ENCODE measurements around the gene ENSA. TPM values are rescaled to one million over a fixed set of nuclear protein-coding genes. Genes with fewer than 3 reads are reported as not detected.
"Not testable (repeated sequence)": the region's sequence is repeated elsewhere in the genome, so short reads cannot be mapped to it uniquely, and the experiment has no call there.

ENSA gene
- total RNA-seq, 2 donors from 2014 or later, result 152 to 173 TPM

- peak overlapping the region; percentile 95 for H3K27ac Mint-ChIP-seq
- peak; percentile 78 for ATAC-seq
These were observed 33.1 kb downstream of the ENSA start for GRCh38 chr1:150596095-150596892.

GRCh38 chr1:150582371-150582770 lies 47.0 kb downstream of the ENSA start:
- DNase-seq (no peak), ATAC-seq (no peak)
- H3K36me3 Mint-ChIP-seq (ENCODE audit: low read depth), result peaks cover 8% of the 10 kb centered on the region
- no peak overlapping the region for H3K27ac Mint-ChIP-seq
- H3K27me3 Mint-ChIP-seq, result no peaks in the 10 kb centered on the region
- H3K9me3 ChIP-seq (ENCODE audit: control insufficient read depth, low read length, poor library complexity, severe bottlenecking), result peaks cover 3% of the 10 kb centered on the region
- H3K4me1 Mint-ChIP-seq, result peaks cover 20% of the 10 kb centered on the region
- H3K4me3 Mint-ChIP-seq, result no peak overlapping the region

More at GRCh38 chr1:150596095-150596892, 33.1 kb downstream of the ENSA start:
- Mint-ChIP-seq H3K4me1 (peaks cover 24% of the 10 kb centered on the region), H3K36me3 (ENCODE audit: low read depth) (peaks cover 2% of the 10 kb centered on the region), H3K4me3 (peak overlapping the region; percentile 39), H3K27me3 (no peaks in the 10 kb centered on the region)
- peak in 1 of 3 donors; percentile 18 for DNase-seq
- H3K9me3 ChIP-seq (ENCODE audit: control insufficient read depth, low read length, poor library complexity, severe bottlenecking), result no peaks in the 10 kb centered on the region

- DNase-seq; H3K4me3 Mint-ChIP-seq; H3K9me3 ChIP-seq (ENCODE audit: control insufficient read depth, low read length, poor library complexity, severe bottlenecking); ATAC-seq; H3K27me3 Mint-ChIP-seq; H3K27ac Mint-ChIP-seq: not testable (repeated sequence)
- Mint-ChIP-seq H3K36me3 (ENCODE audit: low read depth) (peaks cover 12% of the 10 kb centered on the region), H3K4me1 (peaks cover 24% of the 10 kb centered on the region)
These were observed 47.5 kb downstream of the ENSA start for GRCh38 chr1:150581962-150582361.

- not testable (repeated sequence) for DNase-seq; ATAC-seq; H3K27ac Mint-ChIP-seq; H3K27me3 Mint-ChIP-seq; H3K4me3 Mint-ChIP-seq; H3K9me3 ChIP-seq (ENCODE audit: control insufficient read depth, low read length, poor library complexity, severe bottlenecking)
- peaks cover 25% of the 10 kb centered on the region for H3K4me1 Mint-ChIP-seq
- H3K36me3 Mint-ChIP-seq (ENCODE audit: low read depth), result peaks cover 14% of the 10 kb centered on the region
These were observed 48.0 kb downstream of the ENSA start for GRCh38 chr1:150581437-150581836.

GRCh38 chr1:150580966-150581365 lies 48.4 kb downstream of the ENSA start:
- Mint-ChIP-seq H3K36me3 (ENCODE audit: low read depth) (peaks cover 16% of the 10 kb centered on the region), H3K27ac (peak overlapping the region; percentile 99), H3K4me3 (peak overlapping the region; percentile 94), H3K4me1 (peaks cover 27% of the 10 kb centered on the region)
- DNase-seq; H3K27me3 Mint-ChIP-seq; ATAC-seq; H3K9me3 ChIP-seq (ENCODE audit: control insufficient read depth, low read length, poor library complexity, severe bottlenecking): not testable (repeated sequence)

- peaks cover 30% of the 10 kb centered on the region for H3K4me1 Mint-ChIP-seq
- ATAC-seq (peak; percentile 7), DNase-seq (no peak)
- H3K9me3 ChIP-seq (ENCODE audit: control insufficient read depth, low read length, poor library complexity, severe bottlenecking), result peaks cover 9% of the 10 kb centered on the region
- H3K4me3 Mint-ChIP-seq, result peak overlapping the region; percentile 94
- H3K36me3 Mint-ChIP-seq (ENCODE audit: low read depth), result peaks cover 20% of the 10 kb centered on the region
- H3K27ac Mint-ChIP-seq, result peak overlapping the region; percentile 99
- no peaks in the 10 kb centered on the region for H3K27me3 Mint-ChIP-seq
These were observed 49.3 kb downstream of the ENSA start for GRCh38 chr1:150579945-150580642.

- peaks cover 21% of the 10 kb centered on the region for H3K36me3 Mint-ChIP-seq (ENCODE audit: low read depth)
- DNase-seq (peak; percentile 72 to 81 (median 78)), ATAC-seq (peak; percentile 85)
- peak within 1 kb of the TSS; percentile 99 for H3K27ac Mint-ChIP-seq
- peaks cover 35% of the 10 kb centered on the region for H3K4me1 Mint-ChIP-seq
- H3K9me3 ChIP-seq (ENCODE audit: control insufficient read depth, low read length, poor library complexity, severe bottlenecking), result peaks cover 9% of the 10 kb centered on the region
- H3K4me3 Mint-ChIP-seq, result peak within 1 kb of the TSS; percentile 94
- no peaks in the 10 kb centered on the region for H3K27me3 Mint-ChIP-seq
These were observed 50.1 kb downstream of the ENSA start, which contains the start of gene MCL1 for GRCh38 chr1:150579110-150579944. Gene MCL1 (minus strand): TSS chr1:150579610. CDS start chr1:150579530, 80 bp downstream.

GRCh38 chr1:150578272-150579109 lies 50.9 kb downstream of the ENSA start:
- H3K9me3 ChIP-seq (ENCODE audit: control insufficient read depth, low read length, poor library complexity, severe bottlenecking), result peaks cover 9% of the 10 kb centered on the region
- no peak for ATAC-seq
- Mint-ChIP-seq H3K4me1 (peaks cover 39% of the 10 kb centered on the region), H3K27ac (peak overlapping the region; percentile 99), H3K36me3 (ENCODE audit: low read depth) (peaks cover 21% of the 10 kb centered on the region), H3K4me3 (peak overlapping the region; percentile 94), H3K27me3 (no peaks in the 10 kb centered on the region)
- no peak for DNase-seq

- Mint-ChIP-seq H3K27me3 (no peaks in the 10 kb centered on the region), H3K4me1 (peaks cover 39% of the 10 kb centered on the region), H3K36me3 (ENCODE audit: low read depth) (peaks cover 21% of the 10 kb centered on the region), H3K27ac (peak overlapping the region; percentile 99), H3K4me3 (peak overlapping the region; percentile 94)
- DNase-seq (no peak), ATAC-seq (peak; percentile 22)
- peaks cover 9% of the 10 kb centered on the region for H3K9me3 ChIP-seq (ENCODE audit: control insufficient read depth, low read length, poor library complexity, severe bottlenecking)
These were observed 51.7 kb downstream of the ENSA start for GRCh38 chr1:150577557-150578271.

GRCh38 chr1:150576794-150577556 lies 52.4 kb downstream of the ENSA start:
- peaks cover 9% of the 10 kb centered on the region for H3K9me3 ChIP-seq (ENCODE audit: control insufficient read depth, low read length, poor library complexity, severe bottlenecking)
- Mint-ChIP-seq H3K4me1 (peaks cover 39% of the 10 kb centered on the region), H3K27ac (peak overlapping the region; percentile 99), H3K4me3 (peak overlapping the region; percentile 94), H3K36me3 (ENCODE audit: low read depth) (peaks cover 23% of the 10 kb centered on the region), H3K27me3 (no peaks in the 10 kb centered on the region)
- DNase-seq (no peak), ATAC-seq (no peak)

GRCh38 chr1:150576367-150576711 lies 53.1 kb downstream of the ENSA start:
- ATAC-seq (no peak), DNase-seq (no peak)
- peaks cover 23% of the 10 kb centered on the region for H3K36me3 Mint-ChIP-seq (ENCODE audit: low read depth)
- H3K4me3 Mint-ChIP-seq, result peak overlapping the region; percentile 94
- H3K9me3 ChIP-seq (ENCODE audit: control insufficient read depth, low read length, poor library complexity, severe bottlenecking), result peaks cover 9% of the 10 kb centered on the region
- H3K27me3 Mint-ChIP-seq, result no peaks in the 10 kb centered on the region
- H3K4me1 Mint-ChIP-seq, result peaks cover 40% of the 10 kb centered on the region
- peak overlapping the region; percentile 99 for H3K27ac Mint-ChIP-seq

All from T-helper 17 cell (primary cell).